Brain microvascular endothelial cell (primary cell): ENCODE measurements around the gene FBXW9.

ENCODE experiments used
- DNase-seq: peaks from one replicate; pipeline ENCODE4 v3.0.0-alpha.2; 2020
- H3K27ac ChIP-seq: fragments of 250-450 bp; sonication (Bioruptor Pico); 2 replicates; pipeline ENCODE4 v1.5.1; 2020; ENCODE audit warnings: mild to moderate bottlenecking, moderate library complexity
- H3K27me3 ChIP-seq: fragments of 250-450 bp; sonication (Bioruptor Pico); replicated peaks from 2 replicates; pipeline ENCODE4 v1.5.1; 2020; ENCODE audit warnings: mild to moderate bottlenecking
- H3K36me3 ChIP-seq: fragments of 250-450 bp; sonication (Bioruptor Pico); replicated peaks from 2 replicates; pipeline ENCODE4 v1.5.1; 2020; ENCODE audit warnings: mild to moderate bottlenecking
- H3K4me3 ChIP-seq: 2 replicates; pipeline ENCODE4 v1.5.1; 2011; ENCODE audit warnings: low read depth, mild to moderate bottlenecking, control low read depth, low read length, moderate library complexity
- in situ Hi-C: cut with HindIII; loops from 2 replicates; pipeline ENCODE4 v1.10.0; 2017; ENCODE audit warnings: low sequenced_read_pairs, low pct_ligation_motif_present
- TF ChIP-seq, protein P1 (sequence below): IDR thresholded peaks from 2 replicates; pipeline ENCODE4 v1.5.1; 2011; ENCODE audit warnings: low read depth, mild to moderate bottlenecking, moderate library complexity, low read length, control low read depth, inconsistent platforms; ENCODE audit errors: missing control alignments

FBXW9 gene

DNA sequence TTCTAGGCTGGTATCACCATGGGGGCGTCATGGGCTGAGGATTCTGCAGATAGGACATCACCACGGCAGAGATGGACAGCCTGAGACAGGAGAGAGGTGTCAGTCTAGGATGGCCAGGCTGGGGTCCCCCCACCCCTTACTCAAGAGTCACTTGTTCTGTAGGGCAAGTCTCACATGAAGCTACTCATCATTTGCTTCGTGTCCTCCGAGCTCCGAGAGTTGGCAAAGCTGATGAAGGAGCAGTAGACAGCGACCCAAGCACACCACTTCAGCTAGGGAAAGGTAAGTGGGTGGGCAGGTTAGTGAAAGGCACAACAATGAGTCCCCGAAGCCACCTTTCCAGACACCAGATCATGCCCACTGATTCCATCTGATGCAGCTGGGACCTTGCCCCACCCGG lies 28.1 kb downstream of the FBXW9 start:
- TF ChIP-seq, protein P1, sequence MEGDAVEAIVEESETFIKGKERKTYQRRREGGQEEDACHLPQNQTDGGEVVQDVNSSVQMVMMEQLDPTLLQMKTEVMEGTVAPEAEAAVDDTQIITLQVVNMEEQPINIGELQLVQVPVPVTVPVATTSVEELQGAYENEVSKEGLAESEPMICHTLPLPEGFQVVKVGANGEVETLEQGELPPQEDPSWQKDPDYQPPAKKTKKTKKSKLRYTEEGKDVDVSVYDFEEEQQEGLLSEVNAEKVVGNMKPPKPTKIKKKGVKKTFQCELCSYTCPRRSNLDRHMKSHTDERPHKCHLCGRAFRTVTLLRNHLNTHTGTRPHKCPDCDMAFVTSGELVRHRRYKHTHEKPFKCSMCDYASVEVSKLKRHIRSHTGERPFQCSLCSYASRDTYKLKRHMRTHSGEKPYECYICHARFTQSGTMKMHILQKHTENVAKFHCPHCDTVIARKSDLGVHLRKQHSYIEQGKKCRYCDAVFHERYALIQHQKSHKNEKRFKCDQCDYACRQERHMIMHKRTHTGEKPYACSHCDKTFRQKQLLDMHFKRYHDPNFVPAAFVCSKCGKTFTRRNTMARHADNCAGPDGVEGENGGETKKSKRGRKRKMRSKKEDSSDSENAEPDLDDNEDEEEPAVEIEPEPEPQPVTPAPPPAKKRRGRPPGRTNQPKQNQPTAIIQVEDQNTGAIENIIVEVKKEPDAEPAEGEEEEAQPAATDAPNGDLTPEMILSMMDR: no peak
- no peaks in the 10 kb centered on the region for H3K27me3 ChIP-seq
- no peak for DNase-seq
- H3K4me3 ChIP-seq: peak overlapping the region; percentile 96
- peak overlapping the region; percentile 96 for H3K27ac ChIP-seq
- H3K36me3 ChIP-seq: peaks cover 16% of the 10 kb centered on the region
- in situ Hi-C loops: no loop called here

DNA sequence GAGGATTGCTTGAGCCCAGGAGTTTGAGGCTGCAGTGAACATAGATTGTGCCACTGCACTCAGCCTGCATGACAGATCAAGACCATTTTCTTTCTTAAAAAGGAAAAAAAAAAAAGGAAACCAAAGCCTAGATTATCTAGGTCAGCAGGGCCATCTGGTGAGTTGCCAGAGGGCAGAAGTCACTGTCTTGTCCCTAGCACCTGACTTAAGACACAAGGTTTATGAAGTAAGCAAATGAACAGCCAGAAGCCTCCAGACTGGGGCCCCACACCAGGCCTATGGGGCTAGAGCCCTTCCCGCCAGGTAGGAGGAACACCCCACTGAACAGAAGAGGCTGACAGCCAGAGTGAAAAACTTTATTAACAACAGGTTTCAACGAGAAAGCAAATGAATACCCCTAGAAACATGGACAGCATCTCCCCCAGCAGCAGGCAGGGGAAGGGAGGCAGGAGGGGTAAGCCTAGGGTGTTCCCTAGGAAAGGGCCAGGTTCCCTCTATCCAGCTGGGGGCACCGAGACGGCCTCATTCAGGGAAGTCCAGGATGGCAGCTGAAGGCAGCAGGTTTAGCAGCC lies 28.6 kb downstream of the FBXW9 start:
- DNase-seq: no peak
- Histone ChIP-seq H3K36me3 (peaks cover 18% of the 10 kb centered on the region), H3K27ac (no peak overlapping the region), H3K4me3 (peak overlapping the region; percentile 96), H3K27me3 (no peaks in the 10 kb centered on the region)
- in situ Hi-C loops: no loop called here
- TF ChIP-seq, protein P1: no peak

DNA sequence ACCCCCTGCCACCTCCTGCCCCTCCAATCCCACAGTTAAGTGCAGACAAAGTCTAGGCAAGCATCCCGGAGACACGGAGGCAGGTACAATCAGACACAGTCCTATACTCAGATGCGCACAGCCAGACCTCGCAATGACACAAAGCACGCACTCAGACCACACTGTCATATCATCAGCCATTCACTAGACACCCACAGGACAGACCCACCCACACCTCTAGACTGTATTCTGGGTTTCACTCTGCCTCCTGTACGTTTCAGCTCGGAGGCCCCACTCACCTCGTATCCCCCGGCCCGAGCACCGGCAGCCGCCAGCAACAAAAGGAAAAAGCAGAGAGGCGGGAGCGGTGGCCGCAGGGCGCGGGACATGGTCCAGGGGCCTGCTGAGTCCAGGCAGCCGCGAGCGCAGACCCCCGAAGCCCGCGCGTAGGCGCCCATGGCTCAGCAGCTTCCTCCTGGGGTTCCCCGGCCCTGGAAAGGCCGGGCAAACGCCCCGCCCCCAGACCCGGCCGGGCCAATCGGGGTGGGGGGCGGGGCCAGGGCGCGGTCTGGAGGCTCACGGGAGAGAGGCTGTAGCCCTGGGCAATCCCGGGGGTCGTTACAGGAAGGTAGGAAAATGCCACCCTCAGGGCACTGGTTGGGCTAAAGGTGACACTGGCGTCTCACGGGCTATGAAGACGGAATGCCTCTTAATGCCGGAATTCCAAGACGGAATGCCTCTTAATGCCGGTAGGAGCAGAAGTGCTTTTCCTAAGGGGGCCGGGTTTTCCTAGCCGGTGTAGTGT lies 30.0 kb downstream of the FBXW9 start, which contains the start of the genes MAN2B1 and WDR83:
MAN2B1 (minus strand) TSS at position 478 of the 784 bp plus-strand sequence; CDS start at position 437, 41 bp downstream.
WDR83 (plus strand) TSS at position 543 of the 784 bp plus-strand sequence. CDS start 2,984 bp downstream, outside the sequence.
- H3K27me3 ChIP-seq: no peaks in the 10 kb centered on the region
- peak; percentile 42 for DNase-seq
- H3K36me3 ChIP-seq: peaks cover 11% of the 10 kb centered on the region
- TF ChIP-seq, protein P1: no peak
- peak within 1 kb of the TSS; percentile 78 for H3K4me3 ChIP-seq
- peak within 1 kb of the TSS; percentile 71 for H3K27ac ChIP-seq
- in situ Hi-C loops: no loop called here

DNA sequence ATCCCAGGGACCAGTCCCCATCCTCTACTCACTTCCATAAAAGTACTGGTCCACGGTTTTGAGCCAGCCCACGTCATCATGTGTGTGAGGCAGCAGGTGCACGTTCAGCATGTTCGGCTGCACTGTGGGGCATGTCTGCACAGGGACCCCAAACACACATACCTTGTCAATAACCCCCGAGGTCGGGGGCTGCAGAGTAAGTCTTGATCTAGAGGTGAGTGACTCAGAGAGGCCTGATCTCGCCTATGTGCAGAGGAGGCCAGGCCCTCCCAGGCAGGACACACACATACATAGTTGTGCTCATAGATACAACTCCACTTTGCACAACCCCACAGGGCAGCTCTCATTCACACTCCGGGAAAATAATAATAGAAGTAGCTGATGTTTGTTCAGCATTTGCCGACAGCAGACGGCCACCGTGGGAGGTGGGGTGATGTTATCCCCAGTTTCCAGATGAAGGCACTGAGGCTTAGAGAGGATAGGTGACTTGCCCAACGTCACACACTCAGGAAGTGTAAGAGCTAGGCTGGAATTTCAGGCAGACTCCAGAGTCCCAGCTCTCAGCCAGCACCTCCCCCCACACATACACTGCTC lies 30.7 kb downstream of the FBXW9 start:
- in situ Hi-C loops: no loop called here
- no peak overlapping the region for H3K27ac ChIP-seq

DNA sequence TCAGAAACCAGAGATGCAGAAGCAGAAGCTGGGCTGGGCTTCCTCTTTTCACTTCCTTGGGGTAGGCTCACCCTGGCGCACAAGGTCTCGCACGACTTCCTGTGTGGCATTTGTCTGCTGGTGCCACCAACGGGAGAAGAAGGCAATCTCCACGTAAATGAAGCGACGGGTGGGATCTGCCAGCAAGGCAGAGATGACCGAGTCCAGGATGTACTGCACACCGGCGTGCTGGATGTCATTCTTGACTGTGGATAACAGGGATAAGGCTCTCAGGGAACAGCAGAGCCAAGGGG lies 31.2 kb downstream of the FBXW9 start:
- TF ChIP-seq, protein P1: no peak
- no peak for DNase-seq
- no peaks in the 10 kb centered on the region for H3K27me3 ChIP-seq
- in situ Hi-C loops: no loop called here
- H3K36me3 ChIP-seq: peaks cover 15% of the 10 kb centered on the region
- H3K27ac ChIP-seq: no peak overlapping the region
- no peak overlapping the region for H3K4me3 ChIP-seq

More for the DNA sequence above, 30.7 kb downstream of the FBXW9 start:
- H3K36me3 ChIP-seq: peaks cover 13% of the 10 kb centered on the region
- TF ChIP-seq, protein P1: no peak
- H3K4me3 ChIP-seq: peak overlapping the region; percentile 78
- no peak for DNase-seq
- H3K27me3 ChIP-seq: no peaks in the 10 kb centered on the region
